ENCODE measurements around the gene SPG7.

Gene SPG7

DNA sequence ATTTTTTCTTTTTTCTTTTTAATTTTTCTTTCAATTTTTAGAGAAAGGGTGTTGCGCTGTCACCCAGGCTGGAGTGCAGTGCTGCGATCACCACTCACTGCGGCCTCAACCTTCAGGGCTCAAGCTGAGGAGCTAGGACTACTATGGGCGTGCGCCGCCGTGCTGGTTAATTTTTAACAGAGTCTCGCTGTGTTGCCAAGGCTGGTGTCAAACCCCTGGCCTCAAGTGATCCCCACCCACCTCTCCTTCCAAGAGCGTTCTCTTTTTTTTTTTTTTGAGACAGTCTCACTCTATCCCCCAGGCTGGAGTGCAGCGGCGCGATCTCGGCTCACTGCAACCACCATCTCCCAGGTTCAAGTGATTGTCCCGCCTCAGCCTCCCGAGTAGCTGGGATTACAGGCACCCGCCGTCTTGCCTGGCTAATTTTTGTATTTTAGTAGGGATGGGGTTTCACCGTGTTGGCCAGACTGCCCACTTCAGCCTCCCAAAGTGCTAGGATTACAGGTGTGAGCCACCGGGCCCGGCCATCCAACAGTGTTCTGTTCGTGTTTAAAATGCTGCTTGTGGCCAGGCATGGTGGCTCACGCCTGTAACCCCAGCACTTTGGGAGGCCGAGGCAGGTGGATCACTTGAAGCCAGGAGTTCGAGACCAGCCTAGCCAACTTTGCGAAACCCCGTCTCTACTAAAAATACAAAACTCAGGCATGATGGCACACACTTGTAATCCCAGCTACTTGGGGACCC is 37.8 kb downstream of the SPG7 start:
- H3K36me3 ChIP-seq (ENCODE audit: low read depth): peaks cover 79% of the 10 kb centered on the region

DNA sequence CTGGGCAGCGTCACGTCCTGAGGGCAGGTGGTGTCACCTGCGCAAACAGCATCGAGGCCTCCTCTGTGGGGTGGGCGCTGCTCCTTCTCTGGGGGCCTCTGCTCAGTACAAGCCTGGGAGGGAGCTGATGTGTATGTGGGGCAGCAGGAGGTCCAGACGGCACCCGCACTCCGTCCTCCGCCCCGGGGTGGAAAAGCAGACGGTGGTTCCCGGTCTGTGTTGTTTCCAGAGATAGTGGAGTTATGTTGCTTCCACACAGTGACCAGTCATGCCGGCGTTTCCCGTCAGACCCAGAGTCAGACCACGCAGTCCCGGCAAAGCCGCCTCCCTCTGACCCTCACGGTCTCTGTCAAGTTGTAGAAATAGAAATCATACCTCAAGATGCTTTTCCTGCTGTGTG is 38.6 kb downstream of the SPG7 start:
- no peaks in the 10 kb centered on the region for H3K9me3 ChIP-seq (ENCODE audit: severe bottlenecking)
- no peaks in the 10 kb centered on the region for H3K27me3 ChIP-seq (ENCODE audit: insufficient read depth, poor library complexity, severe bottlenecking)
- H3K36me3 ChIP-seq (ENCODE audit: low read depth): peaks cover 83% of the 10 kb centered on the region
- H3K4me1 ChIP-seq (ENCODE audit: insufficient read depth, poor library complexity, severe bottlenecking): no peaks in the 10 kb centered on the region
- H3K4me3 ChIP-seq (ENCODE audit: severe bottlenecking): no peak overlapping the region
- ATAC-seq (ENCODE audit: low read depth) (no peak), DNase-seq (ENCODE audit: low spot score) (no peak)
- no peak overlapping the region for H3K27ac ChIP-seq (ENCODE audit: poor library complexity, severe bottlenecking)
- TF ChIP-seq, protein P1, sequence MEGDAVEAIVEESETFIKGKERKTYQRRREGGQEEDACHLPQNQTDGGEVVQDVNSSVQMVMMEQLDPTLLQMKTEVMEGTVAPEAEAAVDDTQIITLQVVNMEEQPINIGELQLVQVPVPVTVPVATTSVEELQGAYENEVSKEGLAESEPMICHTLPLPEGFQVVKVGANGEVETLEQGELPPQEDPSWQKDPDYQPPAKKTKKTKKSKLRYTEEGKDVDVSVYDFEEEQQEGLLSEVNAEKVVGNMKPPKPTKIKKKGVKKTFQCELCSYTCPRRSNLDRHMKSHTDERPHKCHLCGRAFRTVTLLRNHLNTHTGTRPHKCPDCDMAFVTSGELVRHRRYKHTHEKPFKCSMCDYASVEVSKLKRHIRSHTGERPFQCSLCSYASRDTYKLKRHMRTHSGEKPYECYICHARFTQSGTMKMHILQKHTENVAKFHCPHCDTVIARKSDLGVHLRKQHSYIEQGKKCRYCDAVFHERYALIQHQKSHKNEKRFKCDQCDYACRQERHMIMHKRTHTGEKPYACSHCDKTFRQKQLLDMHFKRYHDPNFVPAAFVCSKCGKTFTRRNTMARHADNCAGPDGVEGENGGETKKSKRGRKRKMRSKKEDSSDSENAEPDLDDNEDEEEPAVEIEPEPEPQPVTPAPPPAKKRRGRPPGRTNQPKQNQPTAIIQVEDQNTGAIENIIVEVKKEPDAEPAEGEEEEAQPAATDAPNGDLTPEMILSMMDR (IDR thresholded peaks at IDR 0.05; ENCODE audit: poor library complexity, severe bottlenecking): no peak

More for the DNA sequence above, 37.8 kb downstream of the SPG7 start:
- Histone ChIP-seq H3K27ac (ENCODE audit: poor library complexity, severe bottlenecking) (no peak overlapping the region), H3K4me1 (ENCODE audit: insufficient read depth, poor library complexity, severe bottlenecking) (no peaks in the 10 kb centered on the region), H3K27me3 (ENCODE audit: insufficient read depth, poor library complexity, severe bottlenecking) (no peaks in the 10 kb centered on the region), H3K9me3 (ENCODE audit: severe bottlenecking) (no peaks in the 10 kb centered on the region), H3K4me3 (ENCODE audit: severe bottlenecking) (no peak overlapping the region)
- TF ChIP-seq, protein P1 (IDR thresholded peaks at IDR 0.05; ENCODE audit: poor library complexity, severe bottlenecking): no peak
- DNase-seq (ENCODE audit: low spot score) (no peak), ATAC-seq (ENCODE audit: low read depth) (no peak)

DNA sequence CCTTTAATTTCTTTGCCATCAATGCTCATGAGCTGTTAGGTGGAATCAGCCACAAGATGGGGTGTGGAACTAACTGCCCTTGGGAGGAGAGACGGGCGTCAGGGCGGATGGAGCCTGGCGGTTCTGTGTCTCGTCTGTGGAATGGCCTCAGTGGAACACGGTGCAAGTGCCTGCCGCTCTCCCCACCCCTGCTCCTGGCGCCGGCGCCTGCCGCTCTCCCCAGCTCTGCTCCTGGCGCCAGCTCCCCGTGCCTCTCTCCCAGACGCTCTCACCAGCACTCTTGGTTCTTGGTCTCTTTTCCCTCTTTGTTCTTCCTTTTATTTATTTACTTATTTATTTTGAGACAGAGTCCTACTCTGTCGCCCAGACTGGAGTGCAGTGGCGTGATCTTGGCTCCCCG is 39.1 kb downstream of the SPG7 start:
- TF ChIP-seq, protein P1 (IDR thresholded peaks at IDR 0.05; ENCODE audit: poor library complexity, severe bottlenecking): no peak
- Histone ChIP-seq H3K27ac (ENCODE audit: poor library complexity, severe bottlenecking) (no peak overlapping the region), H3K4me3 (ENCODE audit: severe bottlenecking) (no peak overlapping the region), H3K36me3 (ENCODE audit: low read depth) (peaks cover 84% of the 10 kb centered on the region), H3K9me3 (ENCODE audit: severe bottlenecking) (no peaks in the 10 kb centered on the region), H3K4me1 (ENCODE audit: insufficient read depth, poor library complexity, severe bottlenecking) (no peaks in the 10 kb centered on the region), H3K27me3 (ENCODE audit: insufficient read depth, poor library complexity, severe bottlenecking) (no peaks in the 10 kb centered on the region)
- no peak for DNase-seq (ENCODE audit: low spot score)
- no peak for ATAC-seq (ENCODE audit: low read depth)

DNA sequence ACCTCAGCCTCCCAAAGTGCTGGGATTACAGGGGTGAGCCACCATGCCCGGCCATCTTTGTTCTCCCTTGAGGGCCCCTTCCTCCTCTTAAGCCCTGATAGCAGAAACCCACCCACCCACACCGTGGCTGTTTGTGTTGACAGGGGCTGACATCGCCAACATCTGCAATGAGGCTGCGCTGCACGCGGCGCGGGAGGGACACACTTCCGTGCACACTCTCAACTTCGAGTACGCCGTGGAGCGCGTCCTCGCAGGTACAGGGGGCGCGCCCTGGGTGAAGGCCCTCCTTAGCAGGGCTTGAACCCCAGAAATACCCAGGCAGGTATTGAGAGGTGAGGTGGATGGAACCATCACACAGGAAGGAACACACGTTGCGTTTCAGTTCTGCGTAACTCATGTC is 39.7 kb downstream of the SPG7 start:
- H3K27me3 ChIP-seq (ENCODE audit: insufficient read depth, poor library complexity, severe bottlenecking): no peaks in the 10 kb centered on the region
- TF ChIP-seq, protein P1 (IDR thresholded peaks at IDR 0.05; ENCODE audit: poor library complexity, severe bottlenecking): no peak
- no peak overlapping the region for H3K4me3 ChIP-seq (ENCODE audit: severe bottlenecking)
- H3K4me1 ChIP-seq (ENCODE audit: insufficient read depth, poor library complexity, severe bottlenecking): no peaks in the 10 kb centered on the region
- ATAC-seq (ENCODE audit: low read depth) (no peak), DNase-seq (ENCODE audit: low spot score) (no peak)
- no peaks in the 10 kb centered on the region for H3K9me3 ChIP-seq (ENCODE audit: severe bottlenecking)
- peaks cover 86% of the 10 kb centered on the region for H3K36me3 ChIP-seq (ENCODE audit: low read depth)
- H3K27ac ChIP-seq (ENCODE audit: poor library complexity, severe bottlenecking): no peak overlapping the region

DNA sequence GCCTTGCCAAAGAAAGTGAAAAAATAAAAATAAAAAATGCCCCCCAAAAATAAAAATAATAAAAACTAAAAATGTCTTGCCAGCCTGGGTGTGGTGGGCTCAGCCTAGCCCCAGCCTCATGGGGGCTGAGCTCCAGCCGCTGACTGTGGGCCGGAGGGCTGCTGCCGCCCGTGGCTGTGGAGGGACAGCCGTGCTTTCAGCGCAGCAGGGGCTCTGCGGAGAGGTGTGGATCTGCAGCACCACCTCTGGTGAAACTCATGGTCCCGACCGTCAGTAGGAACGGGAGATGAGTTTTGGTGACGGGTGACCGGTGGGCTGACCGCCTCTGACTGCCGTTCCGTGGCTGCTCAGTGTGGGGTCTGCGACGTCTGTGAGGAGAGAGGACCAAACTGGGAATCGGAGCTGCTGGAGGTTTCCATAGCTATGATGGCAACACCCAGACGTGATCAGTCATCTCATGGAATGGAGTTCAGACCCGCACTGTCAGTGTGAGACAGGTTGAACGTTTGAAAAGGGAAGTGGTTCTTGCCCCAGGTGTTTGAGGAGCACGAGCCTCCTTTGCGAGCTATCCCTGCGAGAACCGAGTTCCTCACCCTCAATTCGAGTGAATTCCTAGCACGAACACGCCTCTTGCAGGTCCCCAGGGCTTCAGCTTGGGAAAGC is 40.3 kb downstream of the SPG7 start:
- TF ChIP-seq, protein P1 (IDR thresholded peaks at IDR 0.05; ENCODE audit: poor library complexity, severe bottlenecking): no peak
- Histone ChIP-seq H3K27me3 (ENCODE audit: insufficient read depth, poor library complexity, severe bottlenecking) (no peaks in the 10 kb centered on the region), H3K36me3 (ENCODE audit: low read depth) (peaks cover 92% of the 10 kb centered on the region), H3K4me1 (ENCODE audit: insufficient read depth, poor library complexity, severe bottlenecking) (no peaks in the 10 kb centered on the region), H3K9me3 (ENCODE audit: severe bottlenecking) (no peaks in the 10 kb centered on the region), H3K27ac (ENCODE audit: poor library complexity, severe bottlenecking) (no peak overlapping the region), H3K4me3 (ENCODE audit: severe bottlenecking) (no peak overlapping the region)
- no peak for ATAC-seq (ENCODE audit: low read depth)
- DNase-seq (ENCODE audit: low spot score): no peak

All from RWPE2 (cell line).